ENCODE results near the gene SETD1A.

Gene SETD1A

DNA sequence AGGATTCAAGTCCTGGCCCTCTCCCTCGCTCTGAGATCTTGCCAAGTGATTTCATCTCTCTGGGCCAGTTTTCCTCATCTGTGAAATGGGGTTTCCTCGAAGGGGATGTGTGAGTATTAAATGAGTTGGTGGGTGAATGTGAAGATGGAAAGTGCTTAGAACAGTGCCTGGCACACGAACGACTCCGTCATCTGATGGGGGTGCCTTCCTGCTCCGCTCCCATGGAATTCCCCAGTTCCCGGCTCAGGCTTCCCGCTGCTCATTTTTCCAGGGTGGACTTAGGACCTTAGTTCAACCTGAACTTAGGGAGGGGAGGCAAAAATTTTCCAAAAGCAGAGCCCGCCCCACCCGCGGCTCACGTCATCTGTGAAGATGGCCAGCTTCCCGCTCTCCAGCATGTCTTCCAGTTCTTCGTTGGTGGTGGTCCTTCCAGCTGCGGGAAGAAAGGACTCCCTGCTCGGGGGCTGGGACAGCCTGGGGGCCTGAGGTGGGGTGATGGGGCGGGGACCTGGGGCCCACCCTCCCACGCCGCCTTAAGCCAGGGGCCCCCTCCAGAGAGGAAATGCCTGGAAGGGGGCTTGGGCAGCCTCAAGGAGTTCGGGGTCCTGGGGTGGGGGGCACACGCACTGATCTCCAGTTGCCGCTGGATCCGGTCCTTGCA, 38.9 kb downstream of the SETD1A start:
- TF ChIP-seq, protein P1, sequence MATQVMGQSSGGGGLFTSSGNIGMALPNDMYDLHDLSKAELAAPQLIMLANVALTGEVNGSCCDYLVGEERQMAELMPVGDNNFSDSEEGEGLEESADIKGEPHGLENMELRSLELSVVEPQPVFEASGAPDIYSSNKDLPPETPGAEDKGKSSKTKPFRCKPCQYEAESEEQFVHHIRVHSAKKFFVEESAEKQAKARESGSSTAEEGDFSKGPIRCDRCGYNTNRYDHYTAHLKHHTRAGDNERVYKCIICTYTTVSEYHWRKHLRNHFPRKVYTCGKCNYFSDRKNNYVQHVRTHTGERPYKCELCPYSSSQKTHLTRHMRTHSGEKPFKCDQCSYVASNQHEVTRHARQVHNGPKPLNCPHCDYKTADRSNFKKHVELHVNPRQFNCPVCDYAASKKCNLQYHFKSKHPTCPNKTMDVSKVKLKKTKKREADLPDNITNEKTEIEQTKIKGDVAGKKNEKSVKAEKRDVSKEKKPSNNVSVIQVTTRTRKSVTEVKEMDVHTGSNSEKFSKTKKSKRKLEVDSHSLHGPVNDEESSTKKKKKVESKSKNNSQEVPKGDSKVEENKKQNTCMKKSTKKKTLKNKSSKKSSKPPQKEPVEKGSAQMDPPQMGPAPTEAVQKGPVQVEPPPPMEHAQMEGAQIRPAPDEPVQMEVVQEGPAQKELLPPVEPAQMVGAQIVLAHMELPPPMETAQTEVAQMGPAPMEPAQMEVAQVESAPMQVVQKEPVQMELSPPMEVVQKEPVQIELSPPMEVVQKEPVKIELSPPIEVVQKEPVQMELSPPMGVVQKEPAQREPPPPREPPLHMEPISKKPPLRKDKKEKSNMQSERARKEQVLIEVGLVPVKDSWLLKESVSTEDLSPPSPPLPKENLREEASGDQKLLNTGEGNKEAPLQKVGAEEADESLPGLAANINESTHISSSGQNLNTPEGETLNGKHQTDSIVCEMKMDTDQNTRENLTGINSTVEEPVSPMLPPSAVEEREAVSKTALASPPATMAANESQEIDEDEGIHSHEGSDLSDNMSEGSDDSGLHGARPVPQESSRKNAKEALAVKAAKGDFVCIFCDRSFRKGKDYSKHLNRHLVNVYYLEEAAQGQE (IDR thresholded peaks at IDR 0.05; ENCODE audit: insufficient replicate concordance, low read depth) = no peak
- no peak for TF ChIP-seq GABPA (IDR thresholded peaks at IDR 0.05; ENCODE audit: low read depth)
- TF ChIP-seq SPI1 (IDR thresholded peaks at IDR 0.05; ENCODE audit: borderline replicate concordance, low read depth) = no peak
- no peak for TF ChIP-seq POLR2AphosphoS5 (IDR thresholded peaks at IDR 0.05; ENCODE audit: low read depth)
- TF ChIP-seq, protein P2, sequence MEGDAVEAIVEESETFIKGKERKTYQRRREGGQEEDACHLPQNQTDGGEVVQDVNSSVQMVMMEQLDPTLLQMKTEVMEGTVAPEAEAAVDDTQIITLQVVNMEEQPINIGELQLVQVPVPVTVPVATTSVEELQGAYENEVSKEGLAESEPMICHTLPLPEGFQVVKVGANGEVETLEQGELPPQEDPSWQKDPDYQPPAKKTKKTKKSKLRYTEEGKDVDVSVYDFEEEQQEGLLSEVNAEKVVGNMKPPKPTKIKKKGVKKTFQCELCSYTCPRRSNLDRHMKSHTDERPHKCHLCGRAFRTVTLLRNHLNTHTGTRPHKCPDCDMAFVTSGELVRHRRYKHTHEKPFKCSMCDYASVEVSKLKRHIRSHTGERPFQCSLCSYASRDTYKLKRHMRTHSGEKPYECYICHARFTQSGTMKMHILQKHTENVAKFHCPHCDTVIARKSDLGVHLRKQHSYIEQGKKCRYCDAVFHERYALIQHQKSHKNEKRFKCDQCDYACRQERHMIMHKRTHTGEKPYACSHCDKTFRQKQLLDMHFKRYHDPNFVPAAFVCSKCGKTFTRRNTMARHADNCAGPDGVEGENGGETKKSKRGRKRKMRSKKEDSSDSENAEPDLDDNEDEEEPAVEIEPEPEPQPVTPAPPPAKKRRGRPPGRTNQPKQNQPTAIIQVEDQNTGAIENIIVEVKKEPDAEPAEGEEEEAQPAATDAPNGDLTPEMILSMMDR (IDR thresholded peaks at IDR 0.05; ENCODE audit: insufficient read depth, low read length) = no peak
- peak overlapping the region; percentile 61 for H3K4me3 ChIP-seq (replicated peaks; ENCODE audit: insufficient read depth, low read length)
- H3K27me3 ChIP-seq (ENCODE audit: insufficient read depth, poor library complexity, severe bottlenecking) = no peaks in the 10 kb centered on the region
- H3K27ac ChIP-seq (replicated peaks) = peak overlapping the region; percentile 75
- no peak for DNase-seq (ENCODE audit: low read depth in 1 of 2, low spot score in 1 of 2)

DNA sequence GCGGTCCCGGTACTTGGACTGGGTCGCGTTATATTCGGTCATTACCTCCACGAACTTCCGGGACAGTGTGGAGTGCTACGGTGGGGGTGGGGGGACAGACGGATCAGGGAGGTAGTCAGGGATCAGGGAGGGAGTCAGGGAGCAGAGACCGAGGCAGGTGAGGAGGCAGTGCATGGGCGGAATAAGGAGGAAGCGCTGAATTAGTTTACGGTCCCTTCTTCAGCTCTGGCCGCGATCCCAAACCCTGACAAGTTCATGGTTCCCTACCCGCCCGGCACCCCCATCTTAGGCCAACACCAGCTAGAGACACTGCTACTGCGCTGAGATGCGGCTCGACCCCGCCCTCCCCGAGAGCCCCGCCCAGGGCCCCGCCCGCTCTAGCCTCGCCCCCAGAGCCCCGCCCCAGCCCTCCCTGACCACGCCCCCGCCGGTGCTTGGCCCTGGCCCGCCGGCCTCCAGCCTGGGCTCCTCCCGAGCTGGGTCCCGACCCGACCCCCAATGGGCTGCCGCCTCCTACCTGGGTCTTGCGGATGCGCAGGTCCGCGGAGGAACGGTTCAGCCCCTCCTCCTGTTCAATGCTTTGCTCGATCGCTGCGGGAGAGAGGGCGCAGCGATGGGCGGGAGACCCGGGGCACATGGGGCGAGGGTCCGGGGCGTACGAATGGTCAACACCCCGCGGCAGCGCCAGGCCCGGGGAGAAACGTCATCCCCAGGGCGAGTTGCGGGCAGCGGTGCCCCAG, 39.6 kb downstream of the SETD1A start:
- H3K27ac ChIP-seq (replicated peaks) = peak overlapping the region; percentile 75
- DNase-seq (ENCODE audit: low read depth in 1 of 2, low spot score in 1 of 2) = peak; percentile 81 to 91
- TF ChIP-seq, protein P1 (IDR thresholded peaks at IDR 0.05; ENCODE audit: insufficient replicate concordance, low read depth) = no peak
- TF ChIP-seq, protein P2 (IDR thresholded peaks at IDR 0.05; ENCODE audit: insufficient read depth, low read length) = no peak
- peak overlapping the region; percentile 61 for H3K4me3 ChIP-seq (replicated peaks; ENCODE audit: insufficient read depth, low read length)
- no peaks in the 10 kb centered on the region for H3K27me3 ChIP-seq (ENCODE audit: insufficient read depth, poor library complexity, severe bottlenecking)

DNA sequence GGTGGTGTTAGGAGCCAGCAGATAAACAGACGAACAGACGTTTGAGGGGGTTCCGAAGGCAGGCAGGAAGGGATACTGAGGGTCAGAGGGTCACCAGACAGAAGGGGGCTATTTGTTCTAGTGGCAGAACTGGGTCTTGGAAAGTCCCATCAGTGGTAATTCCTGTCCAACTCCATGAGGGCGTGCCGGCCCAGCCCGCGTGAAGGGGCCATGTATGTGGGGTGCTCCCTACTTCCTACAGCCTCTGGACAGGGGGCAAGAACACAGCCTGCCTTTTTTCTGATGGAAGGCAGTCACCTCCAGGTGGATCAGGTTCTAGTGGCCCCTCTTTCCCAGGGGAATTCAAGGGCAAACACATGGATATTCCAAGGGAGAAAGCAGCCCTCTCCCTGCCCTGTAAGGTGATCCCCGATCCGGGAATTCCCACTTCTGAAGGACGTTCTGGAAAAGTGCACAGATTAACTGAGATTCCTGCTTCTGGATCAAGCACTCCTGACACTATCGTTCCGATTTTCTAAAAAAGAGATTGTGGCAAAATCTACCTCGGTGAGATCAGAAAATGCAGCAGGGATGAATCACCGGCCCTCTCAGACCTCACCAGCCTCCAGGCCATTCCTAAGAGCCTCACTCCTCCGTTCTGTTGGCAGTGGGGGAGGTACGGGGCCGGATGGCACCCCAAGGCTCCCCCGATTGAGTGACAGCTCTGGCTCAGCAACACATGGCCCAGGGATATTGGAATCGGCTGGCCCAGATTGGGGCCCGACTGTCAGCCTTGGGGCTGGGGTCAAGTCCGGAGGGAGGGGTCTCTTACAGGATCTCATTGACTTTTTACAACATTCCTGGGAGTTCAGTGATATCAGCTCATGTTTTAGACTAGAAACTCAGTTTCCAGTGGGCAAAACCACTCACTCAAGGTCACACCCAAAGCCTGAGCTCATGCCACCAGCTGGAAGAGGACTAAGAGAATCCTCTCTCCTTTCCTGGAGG, 40.5 kb downstream of the SETD1A start:
- no peak overlapping the region for H3K27ac ChIP-seq (replicated peaks)
- peak overlapping the region; percentile 61 for H3K4me3 ChIP-seq (replicated peaks; ENCODE audit: insufficient read depth, low read length)
- DNase-seq (ENCODE audit: low read depth in 1 of 2, low spot score in 1 of 2) = no peak
- no peaks in the 10 kb centered on the region for H3K27me3 ChIP-seq (ENCODE audit: insufficient read depth, poor library complexity, severe bottlenecking)
- no peak for TF ChIP-seq SPI1 (IDR thresholded peaks at IDR 0.05; ENCODE audit: borderline replicate concordance, low read depth)
- TF ChIP-seq, protein P2 (IDR thresholded peaks at IDR 0.05; ENCODE audit: insufficient read depth, low read length) = no peak
- TF ChIP-seq, protein P1 (IDR thresholded peaks at IDR 0.05; ENCODE audit: insufficient replicate concordance, low read depth) = no peak
- no peak for TF ChIP-seq POLR2AphosphoS5 (IDR thresholded peaks at IDR 0.05; ENCODE audit: low read depth)
- no peak for TF ChIP-seq GABPA (IDR thresholded peaks at IDR 0.05; ENCODE audit: low read depth)
